Lung (tissue), 12 donors: ENCODE results near the gene GPR35. TPM values are rescaled to one million over a fixed set of nuclear protein-coding genes. Genes with fewer than 3 reads are reported as not detected.
"Not testable (repeated sequence)": the region's sequence is repeated elsewhere in the genome, so short reads cannot be mapped to it uniquely, and the experiment has no call there.

Source experiments
- ATAC-seq: fragments of 200-7000 bp; cut with Tn5 transposase; one replicate; pipeline ENCODE4 v1.9.1; 2020; ENCODE audit warnings: moderate number of reproducible peaks; ENCODE audit not compliant: insufficient read depth, low FRiP score
- DNase-seq, 3 donors: peaks; one replicate each; pipeline ENCODE4 v3.0.0-alpha.2; 2013 to 2017
- H3K27ac ChIP-seq, 2 donors: one replicate each; pipeline ENCODE4 v1.5.1; 2013; ENCODE audit warnings: mild to moderate bottlenecking in 2 of 2, moderate library complexity in 2 of 2, control low read depth in 1 of 2, inconsistent platforms in 1 of 2, low read depth in 1 of 2, low read length in 1 of 2
- H3K27me3 ChIP-seq, 3 donors: one replicate each; pipeline ENCODE4 v1.5.1; 2013; ENCODE audit warnings: low read length in 2 of 3; ENCODE audit not compliant: control insufficient read depth in 3 of 3, insufficient read depth in 3 of 3
- H3K36me3 ChIP-seq, 4 donors: one replicate each; pipeline ENCODE4 v1.5.1; 2013; ENCODE audit warnings: low read length in 4 of 4, mild to moderate bottlenecking in 1 of 4, moderate library complexity in 1 of 4; ENCODE audit not compliant: control insufficient read depth in 4 of 4, insufficient read depth in 4 of 4
- H3K4me1 ChIP-seq, 5 donors: one replicate each; pipeline ENCODE4 v1.5.1; 2013; ENCODE audit warnings: low read length in 5 of 5, mild to moderate bottlenecking in 2 of 5, moderate library complexity in 1 of 5; ENCODE audit not compliant: control insufficient read depth in 5 of 5, insufficient read depth in 5 of 5
- H3K4me3 ChIP-seq: one replicate; pipeline ENCODE4 v1.5.1; 2013; ENCODE audit warnings: mild to moderate bottlenecking, control low read depth, moderate library complexity
- H3K9ac ChIP-seq, 2 donors: one replicate each; pipeline ENCODE4 v1.5.1; 2013; ENCODE audit warnings: low read length in 2 of 2, control low read depth in 1 of 2; ENCODE audit not compliant: insufficient read depth in 1 of 2
- H3K9me3 ChIP-seq, 4 donors: one replicate each; pipeline ENCODE4 v1.5.1; 2013; ENCODE audit warnings: low read length in 3 of 4, mild to moderate bottlenecking in 1 of 4, moderate library complexity in 1 of 4; ENCODE audit not compliant: control insufficient read depth in 4 of 4, insufficient read depth in 3 of 4
- WGBS, 2 donors: extraction: QIAGEN DNeasy Blood & Tissue Kit; methylation state at CpG; one replicate each; pipeline ENCODE4 v1.1.7; 2013; 5-methylcytosine and 5-hydroxymethylcytosine counted together
- polyA plus RNA-seq, 2 donors: library from polyadenylated mRNA; stranded (reverse); fragments of 200-250 nt; gene quantifications; one replicate each; pipeline ENCODE4 v1.2.1, GENCODE V29; 2013
- total RNA-seq, 2 donors: library from RNA; depleted of rRNA in 1 of 2; stranded (reverse); fragments of >200 nt in 1 of 2; gene quantifications; one replicate each; pipeline ENCODE4 v1.2.1, GENCODE V29; 2014 to 2021
- TF ChIP-seq, protein P1 (sequence below): IDR thresholded peaks from 2 replicates; pipeline ENCODE4 v1.5.1; 2012; ENCODE audit warnings: mild to moderate bottlenecking; ENCODE audit errors: control extremely low read depth, extremely low read depth
- donor health status: control.
- donor health status: control.
- donor health status: Bipolar disorder and iron deficiency.
- donor health status: healthy.
- donor health status: DM: yes; HTN: yes; CAD: no.

GPR35 gene
- total and polyA plus RNA-seq, 4 donors: 2.3 to 10.3 (median 4.1) TPM

DNA sequence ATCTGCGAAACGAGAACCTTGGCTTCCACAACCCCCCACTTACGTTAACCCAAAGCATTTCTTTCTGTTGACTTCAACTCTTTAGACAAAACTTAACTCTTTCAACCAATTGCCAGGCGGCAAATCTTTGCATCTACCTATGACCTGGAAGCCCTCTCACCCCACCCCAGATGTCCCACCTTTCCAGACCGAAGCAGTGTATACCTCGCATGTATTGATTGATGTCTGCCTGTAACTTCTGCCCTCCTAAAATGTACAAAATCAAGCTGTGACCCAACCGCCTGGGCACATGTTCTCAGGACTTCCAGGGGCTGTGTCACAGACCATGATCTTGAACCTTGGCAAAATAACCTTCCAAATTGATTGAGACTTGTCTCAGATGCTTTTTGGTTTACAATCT lies 45.1 kb downstream of the GPR35 start:
- WGBS, 2 donors: 69 to 85% methylated on average over 7 of the region's 7 CpGs
- TF ChIP-seq, protein P1, sequence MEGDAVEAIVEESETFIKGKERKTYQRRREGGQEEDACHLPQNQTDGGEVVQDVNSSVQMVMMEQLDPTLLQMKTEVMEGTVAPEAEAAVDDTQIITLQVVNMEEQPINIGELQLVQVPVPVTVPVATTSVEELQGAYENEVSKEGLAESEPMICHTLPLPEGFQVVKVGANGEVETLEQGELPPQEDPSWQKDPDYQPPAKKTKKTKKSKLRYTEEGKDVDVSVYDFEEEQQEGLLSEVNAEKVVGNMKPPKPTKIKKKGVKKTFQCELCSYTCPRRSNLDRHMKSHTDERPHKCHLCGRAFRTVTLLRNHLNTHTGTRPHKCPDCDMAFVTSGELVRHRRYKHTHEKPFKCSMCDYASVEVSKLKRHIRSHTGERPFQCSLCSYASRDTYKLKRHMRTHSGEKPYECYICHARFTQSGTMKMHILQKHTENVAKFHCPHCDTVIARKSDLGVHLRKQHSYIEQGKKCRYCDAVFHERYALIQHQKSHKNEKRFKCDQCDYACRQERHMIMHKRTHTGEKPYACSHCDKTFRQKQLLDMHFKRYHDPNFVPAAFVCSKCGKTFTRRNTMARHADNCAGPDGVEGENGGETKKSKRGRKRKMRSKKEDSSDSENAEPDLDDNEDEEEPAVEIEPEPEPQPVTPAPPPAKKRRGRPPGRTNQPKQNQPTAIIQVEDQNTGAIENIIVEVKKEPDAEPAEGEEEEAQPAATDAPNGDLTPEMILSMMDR: no peak
- DNase-seq (no peak), ATAC-seq (no peak)
- Histone ChIP-seq H3K9ac (no peak overlapping the region), H3K4me3 (no peak overlapping the region), H3K27ac (no peak overlapping the region), H3K27me3 (peaks cover 7 to 52% (median 33%) of the 10 kb centered on the region in 3 donors), H3K36me3 (no peaks in the 10 kb centered on the region), H3K4me1 (peaks cover 0 to 5% (median 0%) of the 10 kb centered on the region in 5 donors), H3K9me3 (peaks cover 0 to 7% (median 0%) of the 10 kb centered on the region in 4 donors)

DNA sequence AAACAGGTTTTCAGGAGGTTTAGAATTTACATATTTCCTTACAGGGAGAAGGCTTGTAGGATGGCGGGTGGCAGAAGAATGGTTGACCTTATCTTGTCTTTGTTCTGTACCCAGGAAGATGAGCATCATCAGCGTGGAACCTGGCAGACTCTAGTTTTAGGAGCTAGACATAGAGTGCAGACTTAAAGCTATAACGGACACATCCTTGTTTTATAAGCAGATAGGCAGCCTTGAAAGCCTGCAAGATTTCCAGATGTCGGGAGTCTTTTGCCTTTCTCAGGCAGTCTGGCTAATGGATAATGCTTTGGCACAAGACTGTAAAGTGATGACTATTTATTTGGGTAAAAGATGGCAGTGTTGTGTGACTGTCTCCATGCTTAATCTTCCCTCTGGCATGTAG lies 45.7 kb downstream of the GPR35 start:
- Histone ChIP-seq H3K9me3 (peaks cover 0 to 7% (median 0%) of the 10 kb centered on the region in 4 donors), H3K4me3 (no peak overlapping the region), H3K36me3 (no peaks in the 10 kb centered on the region), H3K4me1 (peaks cover 0 to 5% (median 0%) of the 10 kb centered on the region in 5 donors), H3K9ac (no peak overlapping the region), H3K27ac (no peak overlapping the region), H3K27me3 (peaks cover 7 to 52% (median 33%) of the 10 kb centered on the region in 3 donors)
- WGBS, 2 donors: 81 to 87% methylated on average over 4 of the region's 4 CpGs
- no peak for ATAC-seq
- TF ChIP-seq, protein P1: no peak
- no peak for DNase-seq

DNA sequence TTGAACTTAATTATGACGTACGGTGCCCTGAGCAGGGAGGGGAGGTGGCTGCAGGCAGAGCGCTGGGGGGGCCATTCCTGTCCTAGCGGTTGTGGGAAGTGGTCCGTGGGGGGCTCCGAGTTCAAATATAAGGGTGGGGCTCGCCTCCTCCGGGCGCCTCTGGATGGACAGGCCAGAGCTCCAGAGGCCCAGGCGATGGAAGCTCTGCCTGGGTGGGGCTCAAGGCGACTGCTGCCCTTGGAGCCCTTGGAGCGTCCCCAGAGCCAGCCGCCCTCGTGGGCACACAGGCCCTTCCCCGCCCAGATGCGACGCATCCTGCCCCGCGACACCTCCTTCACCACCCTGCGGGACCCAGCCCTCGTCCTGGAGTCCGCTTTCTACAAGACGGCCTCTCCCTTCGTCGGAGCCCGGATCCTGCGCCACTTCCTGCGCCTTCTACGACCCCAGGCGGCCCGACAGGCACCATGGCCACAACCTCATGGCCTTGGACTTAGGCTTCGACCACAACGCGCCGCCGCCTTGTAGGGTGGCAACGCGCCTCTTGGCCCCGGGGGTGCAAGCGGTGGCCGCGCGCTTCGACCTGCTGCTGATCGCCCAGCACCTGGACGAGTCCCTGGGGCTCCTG lies 46.9 kb downstream of the GPR35 start:
- H3K27me3 ChIP-seq: peaks cover 7 to 48% (median 26%) of the 10 kb centered on the region in 3 donors
- no peak overlapping the region for H3K27ac ChIP-seq
- no peak overlapping the region for H3K9ac ChIP-seq
- H3K4me3 ChIP-seq: no peak overlapping the region
- no peak for ATAC-seq
- peaks cover 0 to 5% (median 0%) of the 10 kb centered on the region in 5 donors for H3K4me1 ChIP-seq
- TF ChIP-seq, protein P1: no peak
- WGBS, 2 donors: 41 to 64% methylated on average over 46 of the region's 46 CpGs
- no peak for DNase-seq
- H3K9me3 ChIP-seq: peaks cover 0 to 7% (median 0%) of the 10 kb centered on the region in 4 donors
- no peaks in the 10 kb centered on the region for H3K36me3 ChIP-seq

DNA sequence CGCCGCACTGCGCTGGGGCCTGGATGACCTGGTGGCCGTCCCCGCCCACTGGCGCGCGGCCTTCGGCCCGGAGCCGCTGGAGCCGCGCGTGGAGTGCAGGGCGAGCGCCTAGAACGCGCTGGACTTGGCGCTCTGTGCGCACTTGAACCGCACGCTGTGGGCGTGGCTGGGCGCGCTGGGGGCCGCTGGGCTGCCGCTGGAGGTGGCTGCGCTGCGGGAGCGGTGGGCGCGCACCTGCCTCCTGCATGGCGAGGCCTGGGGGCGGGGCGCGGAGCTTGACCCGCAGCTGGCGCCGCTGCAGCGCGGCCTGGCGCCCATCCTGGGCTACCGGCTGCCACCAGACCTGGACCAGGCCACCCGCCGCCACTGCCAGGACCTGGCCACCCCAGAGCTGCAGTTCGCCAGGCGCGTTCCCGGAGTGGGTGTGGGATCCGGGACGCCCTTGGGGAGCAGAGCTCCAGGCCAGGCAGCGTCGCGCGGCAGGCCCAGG lies 47.5 kb downstream of the GPR35 start:
- Histone ChIP-seq H3K27me3 (peaks cover 7 to 44% (median 24%) of the 10 kb centered on the region in 3 donors), H3K9me3 (peaks cover 0 to 7% (median 0%) of the 10 kb centered on the region in 4 donors), H3K4me1 (peaks cover 0 to 5% (median 0%) of the 10 kb centered on the region in 5 donors), H3K4me3 (no peak overlapping the region), H3K9ac (no peak overlapping the region), H3K27ac (no peak overlapping the region), H3K36me3 (no peaks in the 10 kb centered on the region)
- TF ChIP-seq, protein P1: no peak
- ATAC-seq: no peak
- no peak for DNase-seq
- WGBS, 2 donors: 5 to 10% methylated on average over 36 to 55 of the region's 55 CpGs

DNA sequence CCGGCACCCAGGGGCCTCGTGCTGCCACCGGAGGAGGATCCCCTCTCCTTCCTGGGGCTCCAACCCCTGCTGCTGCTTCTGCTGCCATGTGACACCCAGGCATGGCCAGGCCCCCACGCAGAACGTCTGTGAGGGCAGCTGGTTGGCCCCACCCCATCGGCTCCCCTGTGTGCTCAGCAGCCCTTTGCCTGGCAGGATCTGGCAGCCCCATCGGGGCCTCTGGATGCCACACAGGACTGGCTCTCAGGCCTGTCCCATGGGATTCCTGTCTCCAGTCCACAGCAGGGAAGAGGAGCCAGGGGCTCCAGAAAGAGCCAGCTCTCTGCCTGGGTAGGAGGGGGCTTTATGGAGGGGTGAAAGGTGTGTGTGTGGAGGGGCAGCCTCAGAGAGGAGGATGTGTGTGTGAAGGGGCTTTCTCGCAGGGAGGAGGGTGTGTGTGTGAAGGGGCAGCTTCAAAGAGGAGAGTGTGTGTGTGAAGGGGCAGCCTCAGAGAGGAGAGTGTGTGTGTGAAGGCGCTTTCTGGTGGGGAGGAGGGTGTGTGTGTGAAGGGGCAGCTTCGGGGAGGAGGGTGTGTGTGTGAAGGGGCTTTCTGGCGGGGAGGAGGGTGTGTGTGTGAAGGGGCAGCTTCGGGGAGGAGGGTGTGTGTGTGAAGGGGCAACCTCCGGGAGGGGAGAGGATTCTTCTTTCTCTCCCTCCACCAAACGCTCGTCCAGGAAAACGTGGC lies 49.3 kb downstream of the GPR35 start:
- H3K4me1 ChIP-seq, H3K27ac ChIP-seq, ATAC-seq, DNase-seq, H3K36me3 ChIP-seq, H3K9me3 ChIP-seq, H3K4me3 ChIP-seq, H3K9ac ChIP-seq: not testable (repeated sequence)
- 28 to 51% methylated on average over 11 to 12 of the region's 16 CpGs for WGBS, 2 donors
- peaks cover 7 to 33% (median 19%) of the 10 kb centered on the region in 3 donors for H3K27me3 ChIP-seq
